B cell (primary cell): ENCODE results near the gene GOLGA6L2.
"Not testable (repeated sequence)": the region's sequence is repeated elsewhere in the genome, so short reads cannot be mapped to it uniquely, and the experiment has no call there.

Experiments
- EZH2 ChIP-seq: IDR thresholded peaks from 2 replicates; pipeline ENCODE4 v1.6.1; 2012; ENCODE audit warnings: borderline replicate concordance, low read depth, mild to moderate bottlenecking, moderate library complexity, low read length; ENCODE audit not compliant: insufficient read depth, poor library complexity, severe bottlenecking
- TF ChIP-seq, protein P1 (sequence below): fragments of 200-600 bp; IDR thresholded peaks from one replicate; pipeline ENCODE4 v1.8.0; 2022; ENCODE audit warnings: antibody characterized with exemption, mild to moderate bottlenecking

DNA sequence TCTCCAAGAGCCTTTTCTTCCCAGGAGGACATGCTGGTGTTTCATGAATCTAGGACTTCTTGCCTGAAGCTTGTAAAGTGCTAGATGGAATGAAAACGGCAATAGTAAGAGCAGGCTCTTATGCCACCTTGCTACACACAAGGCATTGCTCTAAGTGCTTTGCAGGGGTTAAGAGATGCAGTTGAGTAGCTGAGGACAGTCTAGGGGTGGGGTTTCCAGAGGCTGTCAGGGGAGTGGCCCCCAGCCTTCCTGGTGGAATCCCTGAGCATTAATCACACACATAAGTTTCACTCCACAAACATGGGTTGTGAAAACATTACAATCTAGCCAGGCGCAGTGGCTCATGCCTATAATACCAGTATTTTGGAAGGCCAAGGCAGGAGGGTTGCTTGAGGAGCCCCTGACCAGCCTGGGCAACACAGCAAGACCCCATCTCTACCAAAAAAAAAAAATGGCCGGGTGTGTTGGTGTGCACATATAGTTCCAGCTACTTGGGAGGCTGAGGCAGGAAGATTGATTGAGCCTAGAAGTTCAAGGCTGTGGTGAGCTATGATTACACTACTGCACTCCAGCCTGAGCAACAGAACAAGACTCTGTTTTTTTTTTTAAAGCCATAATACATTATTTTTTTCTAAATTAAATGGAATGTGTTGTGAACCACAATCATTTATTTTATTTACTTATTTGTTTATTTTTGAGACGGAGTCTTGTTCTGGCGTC, 34.0 kb downstream of the GOLGA6L2 start:
- TF ChIP-seq, protein P1, sequence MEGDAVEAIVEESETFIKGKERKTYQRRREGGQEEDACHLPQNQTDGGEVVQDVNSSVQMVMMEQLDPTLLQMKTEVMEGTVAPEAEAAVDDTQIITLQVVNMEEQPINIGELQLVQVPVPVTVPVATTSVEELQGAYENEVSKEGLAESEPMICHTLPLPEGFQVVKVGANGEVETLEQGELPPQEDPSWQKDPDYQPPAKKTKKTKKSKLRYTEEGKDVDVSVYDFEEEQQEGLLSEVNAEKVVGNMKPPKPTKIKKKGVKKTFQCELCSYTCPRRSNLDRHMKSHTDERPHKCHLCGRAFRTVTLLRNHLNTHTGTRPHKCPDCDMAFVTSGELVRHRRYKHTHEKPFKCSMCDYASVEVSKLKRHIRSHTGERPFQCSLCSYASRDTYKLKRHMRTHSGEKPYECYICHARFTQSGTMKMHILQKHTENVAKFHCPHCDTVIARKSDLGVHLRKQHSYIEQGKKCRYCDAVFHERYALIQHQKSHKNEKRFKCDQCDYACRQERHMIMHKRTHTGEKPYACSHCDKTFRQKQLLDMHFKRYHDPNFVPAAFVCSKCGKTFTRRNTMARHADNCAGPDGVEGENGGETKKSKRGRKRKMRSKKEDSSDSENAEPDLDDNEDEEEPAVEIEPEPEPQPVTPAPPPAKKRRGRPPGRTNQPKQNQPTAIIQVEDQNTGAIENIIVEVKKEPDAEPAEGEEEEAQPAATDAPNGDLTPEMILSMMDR = not testable (repeated sequence)
- not testable (repeated sequence) for TF ChIP-seq EZH2
